ENCODE measurements around the gene POLG2. TPM values are rescaled to one million over a fixed set of nuclear protein-coding genes. Genes with fewer than 3 reads are reported as not detected.

POLG2 gene
- total and polyA plus RNA-seq, 4 donors: 3.0 to 8.0 (median 6.6) TPM

- no peaks in the 10 kb centered on the region for H3K4me1 ChIP-seq (ENCODE audit: control insufficient read depth in 4 of 4, insufficient read depth in 4 of 4, low read length in 3 of 4)
- no peak for DNase-seq (ENCODE audit: low spot score)
- peaks cover 18 to 83% (median 78%) of the 10 kb centered on the region in 4 donors for H3K36me3 ChIP-seq (ENCODE audit: control insufficient read depth in 4 of 4, insufficient read depth in 3 of 4, low read depth in 1 of 4, low read length in 3 of 4)
- no peaks in the 10 kb centered on the region for H3K9me3 ChIP-seq (ENCODE audit: control insufficient read depth in 4 of 4, low read length in 3 of 4)
- H3K9ac ChIP-seq (ENCODE audit: low read depth in 1 of 2, low read length in 2 of 2): no peak overlapping the region
- WGBS: 90% methylated on average over 2 of the region's 2 CpGs
- no peak overlapping the region for H3K4me3 ChIP-seq (ENCODE audit: low read depth in 1 of 3, low read length in 3 of 3)
- TF ChIP-seq HNF4A (conservative IDR thresholded peaks at IDR 0.05) (no peak), SP1 (IDR thresholded peaks at IDR 0.05) (no peak), TAF1 (conservative IDR thresholded peaks at IDR 0.05) (no peak)
- no peak overlapping the region for H3K27ac ChIP-seq (ENCODE audit: low read depth in 1 of 2, low read length in 2 of 2)
- no peaks in the 10 kb centered on the region for H3K27me3 ChIP-seq (ENCODE audit: control insufficient read depth in 4 of 4, insufficient read depth in 4 of 4, low read length in 3 of 4)
Observed at GRCh38 chr17:64527914-64528313, 31.1 kb upstream of the POLG2 start.

DNA sequence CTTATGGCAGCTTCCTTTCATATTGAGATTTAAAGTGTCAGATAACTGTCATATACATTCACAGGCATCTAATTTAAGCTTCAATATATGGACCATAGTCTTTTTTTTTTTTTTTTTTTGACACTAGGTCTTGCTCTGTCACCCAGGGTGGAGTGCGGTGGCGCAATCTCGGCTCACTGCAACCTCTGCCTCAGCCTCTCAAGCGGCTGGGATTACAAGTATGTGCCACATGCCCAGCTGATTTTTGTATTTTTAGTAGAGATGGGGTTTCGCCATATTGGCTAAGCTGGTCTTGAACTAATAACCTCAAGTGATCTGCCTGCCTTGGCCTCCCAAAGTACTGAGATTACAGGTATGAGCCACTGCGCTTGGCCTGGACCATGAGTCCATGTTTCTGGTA is 23.5 kb upstream of the POLG2 start:
- Histone ChIP-seq H3K27me3 (ENCODE audit: control insufficient read depth in 4 of 4, insufficient read depth in 4 of 4, low read length in 3 of 4) (no peaks in the 10 kb centered on the region), H3K4me3 (ENCODE audit: low read depth in 1 of 3, low read length in 3 of 3) (no peak overlapping the region), H3K36me3 (ENCODE audit: control insufficient read depth in 4 of 4, insufficient read depth in 3 of 4, low read depth in 1 of 4, low read length in 3 of 4) (peaks cover 6 to 49% (median 42%) of the 10 kb centered on the region in 4 donors), H3K9me3 (ENCODE audit: control insufficient read depth in 4 of 4, low read length in 3 of 4) (no peaks in the 10 kb centered on the region), H3K9ac (ENCODE audit: low read depth in 1 of 2, low read length in 2 of 2) (no peak overlapping the region), H3K4me1 (ENCODE audit: control insufficient read depth in 4 of 4, insufficient read depth in 4 of 4, low read length in 3 of 4) (no peaks in the 10 kb centered on the region), H3K27ac (ENCODE audit: low read depth in 1 of 2, low read length in 2 of 2) (no peak overlapping the region)
- 95% methylated on average over 6 of the region's 6 CpGs for WGBS
- TF ChIP-seq TAF1 (conservative IDR thresholded peaks at IDR 0.05) (no peak), FOXA2 (IDR thresholded peaks at IDR 0.05) (no peak), GABPA (IDR thresholded peaks at IDR 0.05 in 1 of 2, conservative IDR thresholded peaks at IDR 0.05 in 1 of 2) (no peak), EGR1 (IDR thresholded peaks at IDR 0.05; ENCODE audit: low read depth in 2 of 2) (no peak), YY1 (IDR thresholded peaks at IDR 0.05) (no peak), HNF4G (IDR thresholded peaks at IDR 0.05) (no peak), RAD21 (IDR thresholded peaks at IDR 0.05) (no peak), HNF4A (conservative IDR thresholded peaks at IDR 0.05) (no peak)
- TF ChIP-seq, protein P1, sequence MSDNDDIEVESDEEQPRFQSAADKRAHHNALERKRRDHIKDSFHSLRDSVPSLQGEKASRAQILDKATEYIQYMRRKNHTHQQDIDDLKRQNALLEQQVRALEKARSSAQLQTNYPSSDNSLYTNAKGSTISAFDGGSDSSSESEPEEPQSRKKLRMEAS (IDR thresholded peaks at IDR 0.05): no peak
- TF ChIP-seq, protein P2, sequence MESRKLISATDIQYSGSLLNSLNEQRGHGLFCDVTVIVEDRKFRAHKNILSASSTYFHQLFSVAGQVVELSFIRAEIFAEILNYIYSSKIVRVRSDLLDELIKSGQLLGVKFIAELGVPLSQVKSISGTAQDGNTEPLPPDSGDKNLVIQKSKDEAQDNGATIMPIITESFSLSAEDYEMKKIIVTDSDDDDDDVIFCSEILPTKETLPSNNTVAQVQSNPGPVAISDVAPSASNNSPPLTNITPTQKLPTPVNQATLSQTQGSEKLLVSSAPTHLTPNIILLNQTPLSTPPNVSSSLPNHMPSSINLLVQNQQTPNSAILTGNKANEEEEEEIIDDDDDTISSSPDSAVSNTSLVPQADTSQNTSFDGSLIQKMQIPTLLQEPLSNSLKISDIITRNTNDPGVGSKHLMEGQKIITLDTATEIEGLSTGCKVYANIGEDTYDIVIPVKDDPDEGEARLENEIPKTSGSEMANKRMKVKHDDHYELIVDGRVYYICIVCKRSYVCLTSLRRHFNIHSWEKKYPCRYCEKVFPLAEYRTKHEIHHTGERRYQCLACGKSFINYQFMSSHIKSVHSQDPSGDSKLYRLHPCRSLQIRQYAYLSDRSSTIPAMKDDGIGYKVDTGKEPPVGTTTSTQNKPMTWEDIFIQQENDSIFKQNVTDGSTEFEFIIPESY (IDR thresholded peaks at IDR 0.05): no peak
- TF ChIP-seq, protein P3, sequence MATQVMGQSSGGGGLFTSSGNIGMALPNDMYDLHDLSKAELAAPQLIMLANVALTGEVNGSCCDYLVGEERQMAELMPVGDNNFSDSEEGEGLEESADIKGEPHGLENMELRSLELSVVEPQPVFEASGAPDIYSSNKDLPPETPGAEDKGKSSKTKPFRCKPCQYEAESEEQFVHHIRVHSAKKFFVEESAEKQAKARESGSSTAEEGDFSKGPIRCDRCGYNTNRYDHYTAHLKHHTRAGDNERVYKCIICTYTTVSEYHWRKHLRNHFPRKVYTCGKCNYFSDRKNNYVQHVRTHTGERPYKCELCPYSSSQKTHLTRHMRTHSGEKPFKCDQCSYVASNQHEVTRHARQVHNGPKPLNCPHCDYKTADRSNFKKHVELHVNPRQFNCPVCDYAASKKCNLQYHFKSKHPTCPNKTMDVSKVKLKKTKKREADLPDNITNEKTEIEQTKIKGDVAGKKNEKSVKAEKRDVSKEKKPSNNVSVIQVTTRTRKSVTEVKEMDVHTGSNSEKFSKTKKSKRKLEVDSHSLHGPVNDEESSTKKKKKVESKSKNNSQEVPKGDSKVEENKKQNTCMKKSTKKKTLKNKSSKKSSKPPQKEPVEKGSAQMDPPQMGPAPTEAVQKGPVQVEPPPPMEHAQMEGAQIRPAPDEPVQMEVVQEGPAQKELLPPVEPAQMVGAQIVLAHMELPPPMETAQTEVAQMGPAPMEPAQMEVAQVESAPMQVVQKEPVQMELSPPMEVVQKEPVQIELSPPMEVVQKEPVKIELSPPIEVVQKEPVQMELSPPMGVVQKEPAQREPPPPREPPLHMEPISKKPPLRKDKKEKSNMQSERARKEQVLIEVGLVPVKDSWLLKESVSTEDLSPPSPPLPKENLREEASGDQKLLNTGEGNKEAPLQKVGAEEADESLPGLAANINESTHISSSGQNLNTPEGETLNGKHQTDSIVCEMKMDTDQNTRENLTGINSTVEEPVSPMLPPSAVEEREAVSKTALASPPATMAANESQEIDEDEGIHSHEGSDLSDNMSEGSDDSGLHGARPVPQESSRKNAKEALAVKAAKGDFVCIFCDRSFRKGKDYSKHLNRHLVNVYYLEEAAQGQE (IDR thresholded peaks at IDR 0.05): no peak
- TF ChIP-seq, protein P4, sequence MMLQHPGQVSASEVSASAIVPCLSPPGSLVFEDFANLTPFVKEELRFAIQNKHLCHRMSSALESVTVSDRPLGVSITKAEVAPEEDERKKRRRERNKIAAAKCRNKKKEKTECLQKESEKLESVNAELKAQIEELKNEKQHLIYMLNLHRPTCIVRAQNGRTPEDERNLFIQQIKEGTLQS (IDR thresholded peaks at IDR 0.05): no peak
- TF ChIP-seq, protein P5, sequence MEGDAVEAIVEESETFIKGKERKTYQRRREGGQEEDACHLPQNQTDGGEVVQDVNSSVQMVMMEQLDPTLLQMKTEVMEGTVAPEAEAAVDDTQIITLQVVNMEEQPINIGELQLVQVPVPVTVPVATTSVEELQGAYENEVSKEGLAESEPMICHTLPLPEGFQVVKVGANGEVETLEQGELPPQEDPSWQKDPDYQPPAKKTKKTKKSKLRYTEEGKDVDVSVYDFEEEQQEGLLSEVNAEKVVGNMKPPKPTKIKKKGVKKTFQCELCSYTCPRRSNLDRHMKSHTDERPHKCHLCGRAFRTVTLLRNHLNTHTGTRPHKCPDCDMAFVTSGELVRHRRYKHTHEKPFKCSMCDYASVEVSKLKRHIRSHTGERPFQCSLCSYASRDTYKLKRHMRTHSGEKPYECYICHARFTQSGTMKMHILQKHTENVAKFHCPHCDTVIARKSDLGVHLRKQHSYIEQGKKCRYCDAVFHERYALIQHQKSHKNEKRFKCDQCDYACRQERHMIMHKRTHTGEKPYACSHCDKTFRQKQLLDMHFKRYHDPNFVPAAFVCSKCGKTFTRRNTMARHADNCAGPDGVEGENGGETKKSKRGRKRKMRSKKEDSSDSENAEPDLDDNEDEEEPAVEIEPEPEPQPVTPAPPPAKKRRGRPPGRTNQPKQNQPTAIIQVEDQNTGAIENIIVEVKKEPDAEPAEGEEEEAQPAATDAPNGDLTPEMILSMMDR (IDR thresholded peaks at IDR 0.05; ENCODE audit: low read depth, low read length, missing input control): no peak
- DNase-seq (ENCODE audit: low spot score): no peak

Measured in liver (tissue), 9 donors.